ENCODE data around the gene RAB44. TPM values are rescaled to one million over a fixed set of nuclear protein-coding genes. Genes with fewer than 3 reads are reported as not detected.

The RAB44 gene
- total RNA-seq, 1 donor from 2014 or later: not detected

- Histone ChIP-seq H4K20me1 (ENCODE audit: low read depth) (no peaks in the 10 kb centered on the region), H3K79me2 (ENCODE audit: low read depth) (no peaks in the 10 kb centered on the region), H3K4me1 (peaks cover 40% of the 10 kb centered on the region), H3F3A (ENCODE audit: low read depth) (peaks cover 27% of the 10 kb centered on the region), H3K9ac (no peak overlapping the region), H2AFZ (replicated peaks) (no peak overlapping the region), H3K36me3 (no peaks in the 10 kb centered on the region), H3K4me2 (no peak overlapping the region), H3K27ac (no peak overlapping the region), H3K9me3 (ENCODE audit: low read depth) (no peaks in the 10 kb centered on the region), H3K27me3 (no peaks in the 10 kb centered on the region), H3K4me3 (no peak overlapping the region)
- no peak overlapping the region for H3K4me3 Mint-ChIP-seq
- peaks cover 6% of the 10 kb centered on the region for H3K27me3 Mint-ChIP-seq (ENCODE audit: insufficient read depth, low read depth)
- peaks cover 44% of the 10 kb centered on the region for H3K4me1 Mint-ChIP-seq
- DNase-seq (ENCODE audit: low spot score): no peak
- no peaks in the 10 kb centered on the region for H3K9me3 Mint-ChIP-seq
- TF ChIP-seq EZH2phosphoT487 (IDR thresholded peaks at IDR 0.05): no peak
- no peak for TF ChIP-seq CTCF (IDR thresholded peaks at IDR 0.05)
- TF ChIP-seq EZH2 (IDR thresholded peaks at IDR 0.05): no peak
- no peaks in the 10 kb centered on the region for H3K36me3 Mint-ChIP-seq
- H3K27ac Mint-ChIP-seq: no peak overlapping the region
Measured at GRCh38 chr6:36669002-36669401, 28.6 kb upstream of the RAB44 start.

- H4K20me1 ChIP-seq (ENCODE audit: low read depth): no peaks in the 10 kb centered on the region
- Mint-ChIP-seq H3K4me3 (peak overlapping the region; percentile 21), H3K27ac (no peak overlapping the region), H3K9me3 (no peaks in the 10 kb centered on the region), H3K27me3 (ENCODE audit: insufficient read depth, low read depth) (peaks cover 13% of the 10 kb centered on the region), H3K36me3 (no peaks in the 10 kb centered on the region), H3K4me1 (peaks cover 44% of the 10 kb centered on the region)
- no peak overlapping the region for H3K9ac ChIP-seq
- H3K27ac ChIP-seq: no peak overlapping the region
- H3K79me2 ChIP-seq (ENCODE audit: low read depth): no peaks in the 10 kb centered on the region
- no peaks in the 10 kb centered on the region for H3K36me3 ChIP-seq
- TF ChIP-seq EZH2 (IDR thresholded peaks at IDR 0.05) (no peak), CTCF (IDR thresholded peaks at IDR 0.05) (no peak), EZH2phosphoT487 (IDR thresholded peaks at IDR 0.05) (no peak)
- no peaks in the 10 kb centered on the region for H3K27me3 ChIP-seq
- DNase-seq (ENCODE audit: low spot score): no peak
- peaks cover 40% of the 10 kb centered on the region for H3K4me1 ChIP-seq
- no peak overlapping the region for H2AFZ ChIP-seq (replicated peaks)
- peaks cover 27% of the 10 kb centered on the region for H3F3A ChIP-seq (ENCODE audit: low read depth)
- no peaks in the 10 kb centered on the region for H3K9me3 ChIP-seq (ENCODE audit: low read depth)
- no peak overlapping the region for H3K4me2 ChIP-seq
- no peak overlapping the region for H3K4me3 ChIP-seq
Measured at GRCh38 chr6:36670271-36670670, 27.4 kb upstream of the RAB44 start.

- no peaks in the 10 kb centered on the region for H3K79me2 ChIP-seq (ENCODE audit: low read depth)
- H3K4me3 ChIP-seq: no peak overlapping the region
- peaks cover 44% of the 10 kb centered on the region for H3K4me1 ChIP-seq
- Mint-ChIP-seq H3K9me3 (no peaks in the 10 kb centered on the region), H3K27ac (no peak overlapping the region), H3K4me3 (no peak overlapping the region), H3K36me3 (no peaks in the 10 kb centered on the region), H3K4me1 (peaks cover 38% of the 10 kb centered on the region), H3K27me3 (ENCODE audit: insufficient read depth, low read depth) (peaks cover 17% of the 10 kb centered on the region)
- H3K9me3 ChIP-seq (ENCODE audit: low read depth): no peaks in the 10 kb centered on the region
- no peak for TF ChIP-seq EZH2phosphoT487 (IDR thresholded peaks at IDR 0.05)
- TF ChIP-seq CTCF (IDR thresholded peaks at IDR 0.05): no peak
- TF ChIP-seq EZH2 (IDR thresholded peaks at IDR 0.05): no peak
- no peak for DNase-seq (ENCODE audit: low spot score)
- H3F3A ChIP-seq (ENCODE audit: low read depth): peaks cover 27% of the 10 kb centered on the region
- no peaks in the 10 kb centered on the region for H4K20me1 ChIP-seq (ENCODE audit: low read depth)
- no peak overlapping the region for H3K27ac ChIP-seq
- H3K9ac ChIP-seq: no peak overlapping the region
- no peak overlapping the region for H2AFZ ChIP-seq (replicated peaks)
- no peaks in the 10 kb centered on the region for H3K36me3 ChIP-seq
- no peaks in the 10 kb centered on the region for H3K27me3 ChIP-seq
- H3K4me2 ChIP-seq: no peak overlapping the region
Measured at GRCh38 chr6:36671687-36672375, 25.8 kb upstream of the RAB44 start.
